NCI-H524 treated with DMSO at 0.1 percent for 48 hours (cell line): Measurements from ENCODE around the gene EHF.

Experiments
- DNase-seq: peaks from one replicate; lab custom pipeline; 2025; lab: John Stamatoyannopoulos, UW

The EHF gene

DNA sequence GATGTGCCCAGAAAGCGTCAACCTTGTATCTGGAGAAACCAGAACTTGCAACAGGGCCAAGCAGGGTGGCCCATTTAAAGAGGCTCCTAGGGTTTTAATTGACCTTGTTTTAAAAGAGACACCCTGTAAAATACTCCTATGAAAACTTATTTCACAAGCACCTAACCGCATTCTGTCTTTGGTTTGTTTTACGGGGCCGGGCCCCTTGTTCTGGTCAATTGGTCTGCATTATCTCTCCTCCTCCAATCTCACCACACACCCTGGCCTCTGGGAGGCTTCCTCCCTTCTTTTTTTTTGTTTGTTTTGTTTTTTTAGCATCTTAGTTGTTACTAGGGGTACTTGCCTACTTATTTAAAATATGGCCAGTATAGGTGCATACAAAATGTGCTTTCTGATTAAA, 4.7 kb downstream of the EHF start:
- DNase-seq, result no peak

DNA sequence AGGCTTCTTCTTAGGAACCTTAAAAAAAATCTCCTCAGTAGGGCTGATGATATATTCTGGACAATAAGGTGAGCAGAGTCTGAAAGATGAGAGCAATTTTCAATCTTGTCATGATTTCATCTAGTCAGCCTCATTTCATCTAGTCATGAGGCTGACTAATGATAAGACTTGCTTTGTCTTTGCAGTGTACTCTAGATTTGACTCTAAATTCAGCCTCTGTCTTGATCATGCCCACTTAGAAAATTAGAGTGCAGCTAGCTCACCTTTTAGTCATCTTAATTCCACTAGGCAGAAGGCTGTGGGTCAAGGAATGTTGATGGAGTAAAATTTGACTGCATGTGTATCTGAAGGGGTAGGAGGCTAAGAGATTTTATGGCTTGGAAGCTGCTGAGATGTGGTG, 5.5 kb downstream of the EHF start:
- no peak for DNase-seq

DNA sequence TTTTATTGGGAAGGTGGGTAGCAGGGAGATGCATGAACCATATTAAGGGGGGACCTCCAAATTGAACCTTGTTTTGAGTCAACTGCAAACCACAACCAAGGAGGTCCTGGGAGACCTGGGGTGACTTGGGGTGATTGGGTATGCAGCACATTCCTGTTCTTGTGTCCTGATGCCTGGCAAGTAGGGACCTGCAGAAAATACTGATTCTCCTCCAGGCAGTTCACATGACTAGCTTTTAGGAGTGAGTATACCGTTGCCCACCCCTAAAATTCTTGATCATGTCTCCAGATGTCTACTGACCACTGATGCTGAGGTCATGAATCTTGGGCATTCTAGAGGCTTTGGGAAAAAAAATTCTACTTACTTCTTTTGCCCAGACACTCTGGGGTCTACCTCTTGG, 6.3 kb downstream of the EHF start:
- no peak for DNase-seq

DNA sequence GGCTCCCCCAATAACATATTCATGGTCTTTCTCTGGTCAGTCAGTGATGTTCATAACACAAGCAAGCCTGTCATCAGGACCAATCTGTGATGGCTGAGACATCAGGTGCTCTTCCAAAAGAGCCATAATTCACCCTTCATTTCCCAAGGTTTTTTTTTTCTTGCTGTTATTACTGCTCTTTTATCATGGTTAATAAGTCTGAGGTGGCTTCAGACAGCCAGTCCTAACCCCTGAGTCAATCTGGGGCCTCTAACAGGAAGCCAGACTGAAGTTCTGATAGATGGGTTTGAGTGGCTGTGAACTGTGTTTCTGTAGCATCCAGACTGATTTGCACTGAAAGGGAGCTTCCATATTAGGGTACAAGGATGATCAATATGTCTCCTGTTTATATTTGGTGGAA, 8.8 kb downstream of the EHF start:
- no peak for DNase-seq

DNA sequence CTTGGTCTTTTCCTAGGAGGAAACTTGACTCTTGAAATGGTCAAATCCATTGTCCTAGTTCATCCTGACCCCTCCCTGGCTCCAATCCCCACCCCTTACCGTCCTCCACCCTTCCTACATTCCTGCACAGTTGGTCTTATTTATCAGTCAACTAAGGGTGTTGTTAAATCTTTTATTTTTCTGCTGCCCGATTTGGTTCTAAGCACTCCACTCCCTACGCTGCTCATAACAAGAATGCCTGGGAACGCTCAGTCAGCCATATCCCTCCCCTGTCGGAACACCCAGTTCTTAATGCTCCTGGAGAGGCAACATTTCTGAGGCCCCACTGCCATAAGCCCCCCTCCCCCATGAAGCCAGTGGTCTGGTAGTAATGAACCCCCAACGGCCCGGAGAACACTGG, 9.7 kb downstream of the EHF start:
- DNase-seq, result no peak

DNA sequence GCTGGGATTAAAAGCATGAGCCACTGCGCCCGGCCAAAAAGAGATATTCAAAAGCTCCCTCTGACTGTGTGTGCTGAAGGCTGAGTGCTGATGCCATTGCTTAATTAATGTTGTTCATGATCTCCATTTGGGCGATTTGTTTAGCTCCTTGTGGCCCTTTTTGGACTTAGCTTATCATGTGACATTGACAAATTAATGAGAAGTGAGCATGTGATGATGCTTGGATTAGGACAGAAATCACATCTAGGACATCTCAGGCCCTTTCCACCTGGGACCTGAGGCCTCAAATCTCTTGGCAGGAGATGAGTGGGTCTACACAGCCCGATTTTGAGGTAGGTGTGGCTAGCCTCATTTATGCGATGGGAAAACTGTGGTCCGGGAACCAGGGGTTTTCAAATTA, 10.4 kb downstream of the EHF start:
- DNase-seq, result no peak

DNA sequence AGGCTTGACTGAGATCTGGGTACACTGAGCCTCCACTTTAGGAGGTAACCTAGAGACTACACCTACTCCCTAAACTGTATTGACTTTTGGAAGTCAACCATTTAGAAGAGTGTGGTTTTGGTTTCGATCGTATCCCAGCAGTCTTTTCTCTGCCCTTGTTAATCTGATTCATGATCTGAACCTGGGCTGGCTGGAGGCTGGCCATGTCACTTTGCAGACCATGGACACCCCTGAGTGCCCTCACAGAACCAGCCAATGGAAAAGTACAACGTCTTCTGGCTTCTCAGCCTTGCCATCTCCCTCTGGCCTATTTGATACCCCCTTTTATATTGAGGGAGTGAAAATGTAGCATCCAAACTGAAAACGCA, 10.8 kb downstream of the EHF start:
- no peak for DNase-seq

DNA sequence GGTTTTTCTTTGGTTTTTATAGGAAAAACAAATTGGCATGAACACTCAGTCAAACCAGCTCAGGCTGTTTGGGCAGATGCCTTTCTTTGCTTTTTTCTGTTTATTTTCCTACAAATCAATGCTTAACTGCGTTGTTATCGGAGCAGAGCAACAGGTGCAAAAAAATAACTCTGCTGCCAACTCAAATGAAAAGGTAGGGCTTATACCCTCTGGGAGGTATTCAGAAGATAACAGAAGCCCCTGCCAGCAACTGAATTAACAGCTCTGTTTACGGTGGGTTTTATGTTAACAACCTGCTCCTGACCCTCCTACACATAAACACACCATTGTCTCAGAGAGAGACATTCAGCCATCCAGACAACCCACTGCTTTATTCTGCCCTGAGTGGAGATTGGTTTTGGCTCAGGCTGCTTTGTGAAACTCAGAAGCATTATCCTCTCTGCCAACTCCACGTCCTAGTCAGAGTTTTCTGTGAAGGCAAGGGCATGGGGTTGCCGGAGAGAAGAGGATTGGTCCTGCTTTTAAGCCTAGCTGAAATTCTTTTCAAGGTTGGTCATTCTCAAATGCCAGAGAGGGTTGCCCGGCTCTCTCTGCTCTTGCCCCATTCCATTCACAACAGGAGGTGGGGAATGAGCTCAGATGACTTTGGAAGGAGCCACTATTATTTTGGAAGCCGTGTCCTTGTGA, 11.4 kb downstream of the EHF start:
- DNase-seq, result no peak

DNA sequence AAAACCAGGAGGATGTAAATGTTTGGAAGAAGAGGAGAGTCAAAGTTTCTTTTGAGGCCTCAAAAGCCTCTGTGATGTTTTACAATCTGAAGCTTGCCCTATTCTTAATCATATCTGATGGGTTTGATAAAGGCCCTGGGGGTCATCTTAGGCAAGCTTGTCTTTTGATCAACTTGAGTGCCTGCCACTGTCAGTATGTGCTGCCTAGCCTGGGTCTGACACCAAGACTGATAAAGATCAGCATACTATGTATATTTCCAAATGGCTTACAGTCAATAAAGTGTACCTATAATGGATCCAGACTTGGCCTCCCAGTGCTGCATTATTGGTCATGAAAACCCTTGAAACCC, 12.7 kb downstream of the EHF start:
- DNase-seq, result no peak

DNA sequence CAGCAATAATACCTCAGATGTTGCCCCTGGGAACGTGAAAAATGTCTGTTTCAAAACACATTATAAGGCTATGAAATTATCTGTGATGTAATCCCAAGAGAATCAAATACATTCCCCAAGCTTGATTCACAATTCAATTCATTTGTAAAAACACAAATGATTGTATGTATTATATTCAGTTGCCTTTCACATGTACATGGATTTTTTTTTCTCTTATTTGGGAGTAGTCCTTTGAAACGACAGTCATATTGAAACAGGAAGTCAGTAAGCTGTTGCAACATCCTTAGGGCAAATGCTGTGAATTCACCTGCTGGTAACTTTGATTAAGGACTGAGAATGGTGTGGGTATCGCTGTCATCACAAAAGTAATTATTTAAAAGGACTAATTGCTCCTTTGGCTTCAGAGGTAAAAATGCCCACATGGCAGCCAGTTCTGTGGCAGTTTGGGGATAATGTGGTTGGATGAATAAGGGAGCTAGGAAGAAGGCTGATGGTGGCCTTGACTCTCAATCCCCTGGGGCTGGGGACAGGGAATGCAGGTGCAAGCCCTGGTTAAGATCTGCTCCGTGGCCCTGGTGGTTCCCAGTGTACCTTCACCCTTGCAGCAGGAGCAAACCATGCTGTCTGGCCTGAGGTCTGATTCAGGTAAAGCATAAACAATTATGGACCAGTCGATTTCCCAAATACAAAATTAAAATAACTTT, 13.2 kb downstream of the EHF start:
- DNase-seq, result no peak

DNA sequence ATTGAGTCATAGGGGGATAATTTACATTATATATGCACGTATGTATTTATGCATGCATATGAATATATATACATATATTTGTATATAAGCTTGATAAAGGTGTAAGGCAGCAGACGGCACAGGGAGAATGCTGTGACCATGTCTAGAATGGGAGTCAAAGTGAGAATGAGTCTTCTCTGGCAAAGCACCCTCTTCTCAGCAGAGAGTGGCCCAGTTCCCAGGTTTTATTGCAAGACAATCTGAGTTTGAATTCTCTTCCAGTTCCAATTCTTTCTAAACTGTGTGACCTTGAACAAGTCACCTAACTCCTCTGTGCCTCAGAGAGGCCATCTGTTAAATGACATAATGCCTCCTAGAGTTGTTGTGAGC, 13.8 kb downstream of the EHF start:
- no peak for DNase-seq

DNA sequence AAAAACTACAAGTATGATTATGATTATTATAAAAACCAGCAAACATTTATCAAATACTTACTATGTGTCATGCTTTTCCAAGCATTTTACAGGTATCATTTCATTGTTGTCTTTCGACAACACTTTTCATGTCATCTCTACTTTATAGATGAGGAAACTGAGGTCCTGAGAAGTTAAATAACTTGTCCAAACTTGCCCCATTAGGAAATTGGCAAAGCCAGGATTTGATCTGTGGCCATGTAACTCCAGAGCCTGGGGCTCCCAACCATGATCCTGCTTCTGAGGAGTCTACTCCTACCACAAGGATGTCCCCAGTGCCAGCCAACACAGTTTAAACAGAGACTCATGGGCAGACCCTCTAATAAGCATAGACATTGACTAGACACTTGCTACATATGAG, 15.2 kb downstream of the EHF start:
- DNase-seq, result no peak

DNA sequence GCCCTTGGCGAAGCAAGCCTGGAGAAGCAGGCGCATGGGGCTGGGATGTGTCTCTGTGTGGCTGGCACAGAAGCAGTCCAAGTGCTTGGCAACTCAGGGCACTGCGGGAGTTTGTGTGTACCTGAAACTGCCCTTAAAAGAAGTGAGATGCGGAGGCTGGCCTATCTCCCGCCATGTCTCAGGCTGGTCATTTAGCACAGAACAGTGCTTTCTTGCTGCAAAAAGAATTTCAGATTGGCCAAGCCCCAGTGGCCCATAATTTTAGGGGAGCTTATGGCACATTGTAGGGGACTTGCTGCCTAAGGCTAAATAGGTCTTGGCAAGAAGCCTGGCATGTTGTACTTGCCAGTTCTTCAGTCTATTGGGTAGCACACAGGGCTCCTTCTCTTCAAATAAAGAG, 16.4 kb downstream of the EHF start:
- DNase-seq, result no peak

DNA sequence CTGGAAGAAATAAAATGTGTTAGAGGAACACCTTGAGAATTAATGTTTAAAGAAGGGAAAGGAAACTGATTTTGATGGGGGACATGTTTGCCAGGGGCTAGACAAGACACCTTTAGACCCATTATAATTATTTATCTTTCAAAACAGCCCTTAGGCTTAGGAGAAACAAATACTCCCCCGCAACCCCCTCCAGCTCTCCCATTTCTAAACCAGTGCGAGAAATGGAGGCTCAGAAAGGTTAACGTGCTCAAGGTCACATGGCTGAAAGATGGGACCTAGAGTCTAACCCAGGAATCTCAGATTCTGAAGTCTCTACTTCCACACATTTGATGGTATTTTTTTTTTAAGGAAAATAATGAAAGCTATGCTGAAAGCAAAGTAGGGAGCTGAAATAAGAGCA, 18.0 kb downstream of the EHF start:
- DNase-seq, result no peak

DNA sequence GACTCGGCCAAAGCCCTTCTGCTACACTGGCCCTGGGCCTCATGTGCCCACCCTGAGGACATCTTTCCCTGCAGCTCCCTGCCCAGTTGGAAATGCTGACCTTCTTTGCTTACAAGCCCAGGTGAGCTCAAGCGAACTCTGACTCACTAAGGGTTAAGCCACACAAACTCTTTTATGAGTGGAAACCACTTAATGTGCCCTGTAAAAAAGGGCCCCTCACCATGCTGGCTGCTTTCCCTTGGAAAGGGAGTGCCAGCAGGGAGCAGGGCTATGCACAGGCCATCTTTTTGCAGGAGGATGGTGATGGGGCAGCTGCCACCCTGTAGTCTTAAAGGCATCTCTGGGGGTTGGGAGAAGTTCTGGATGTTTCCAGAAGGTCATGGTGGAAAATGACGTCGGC, 18.7 kb downstream of the EHF start:
- no peak for DNase-seq

DNA sequence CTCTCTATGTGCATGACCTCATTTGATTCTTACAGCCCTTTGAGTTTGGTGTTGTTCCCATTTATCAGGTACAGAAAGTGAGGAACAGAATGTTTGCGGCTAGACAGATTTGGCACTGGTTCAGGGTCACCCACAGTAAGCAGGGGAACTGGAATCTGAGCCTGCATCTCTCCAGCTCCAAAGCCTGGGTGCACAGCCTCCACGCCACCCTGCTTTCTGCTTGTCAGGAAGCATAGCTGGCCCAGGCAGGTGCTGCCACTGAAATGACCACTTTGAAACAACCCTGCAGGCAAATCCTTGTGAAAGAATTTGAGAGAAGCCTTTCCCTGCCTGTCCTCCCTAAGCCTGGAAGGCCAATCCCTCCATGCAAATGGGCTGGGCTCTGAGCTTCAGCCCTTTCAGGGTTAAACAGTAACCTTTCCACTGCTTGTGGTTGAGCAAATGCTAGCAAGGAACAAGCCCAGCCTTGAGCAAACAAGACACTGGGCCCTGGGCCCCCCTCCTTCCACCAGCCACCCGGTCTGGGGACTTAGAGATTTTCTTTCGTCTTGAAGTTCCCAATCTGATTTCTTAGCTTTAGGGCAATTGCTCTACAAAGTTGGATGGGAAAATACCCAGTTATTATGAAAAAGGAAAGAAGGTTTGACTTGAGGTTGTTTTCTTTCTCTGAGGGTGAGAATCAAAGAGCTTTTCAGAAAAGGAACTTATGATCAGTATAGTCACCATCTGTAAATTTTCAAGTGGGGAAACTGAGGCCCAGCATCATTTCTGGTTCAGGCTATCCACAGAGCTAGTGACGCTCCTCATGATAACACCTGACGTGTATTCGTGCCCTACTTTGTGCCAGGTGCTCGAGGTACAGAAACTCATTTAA, 19.4 kb downstream of the EHF start:
- DNase-seq, result no peak

DNA sequence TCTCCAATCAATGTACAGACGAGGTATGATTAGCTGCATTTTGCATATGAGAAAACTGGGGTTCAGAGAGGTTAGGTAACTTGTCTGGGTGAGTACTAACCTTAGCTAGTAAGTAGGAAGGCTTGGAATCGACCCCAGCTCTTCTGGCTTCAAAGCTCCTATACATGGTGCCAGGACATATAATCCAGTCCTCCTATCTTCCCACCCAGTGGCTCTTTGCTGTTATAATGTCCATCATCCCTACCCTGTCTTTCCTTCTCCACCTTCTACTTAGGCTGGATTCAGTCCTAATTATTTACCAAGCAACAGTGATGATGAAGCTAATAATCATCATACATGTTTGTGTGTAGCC, 20.0 kb downstream of the EHF start:
- no peak for DNase-seq

DNA sequence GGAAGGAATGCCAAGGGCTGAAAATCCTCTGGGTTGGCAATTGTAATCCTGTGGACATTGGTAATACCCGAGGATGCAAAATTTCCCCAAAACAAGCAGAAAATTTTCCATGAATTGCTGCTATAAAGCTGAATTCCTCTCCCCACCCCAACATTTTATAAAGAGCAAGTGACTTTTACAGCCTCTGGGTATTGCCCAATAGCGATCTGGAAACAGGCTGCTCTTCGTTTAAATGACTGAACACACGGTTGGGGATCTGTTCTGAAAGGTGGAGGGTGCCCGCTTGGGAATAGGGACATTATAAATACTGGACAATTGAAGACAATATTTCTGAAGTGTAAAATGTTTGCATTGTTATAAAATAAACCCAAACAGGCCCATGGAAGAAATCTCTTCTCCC, 20.6 kb downstream of the EHF start:
- no peak for DNase-seq

DNA sequence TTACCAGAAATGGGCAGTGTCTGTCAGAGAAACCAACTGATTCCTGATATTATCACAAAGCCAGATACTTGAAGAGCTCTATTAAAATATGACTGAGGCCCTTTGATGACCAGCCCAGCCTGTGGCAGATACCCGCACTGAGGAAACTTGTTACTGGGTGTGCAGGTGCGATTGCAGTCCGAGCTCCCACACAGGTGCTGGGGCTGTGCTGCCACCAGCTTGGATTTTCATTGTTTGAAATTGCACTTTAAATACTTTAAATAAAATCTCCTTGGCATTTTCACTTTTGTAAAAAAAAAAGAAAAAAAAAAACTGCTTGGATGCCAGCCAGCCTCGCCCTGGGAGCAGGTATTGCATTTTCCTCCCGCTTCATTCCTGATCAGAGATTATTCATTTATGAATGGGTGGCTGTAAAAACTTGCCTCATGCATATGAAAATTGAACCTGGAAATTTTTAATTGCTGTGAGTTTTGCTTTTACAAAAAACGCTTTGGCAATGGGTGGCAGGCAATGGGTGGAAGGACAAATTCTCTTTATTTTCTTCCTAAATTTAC, 21.2 kb downstream of the EHF start:
- no peak for DNase-seq

DNA sequence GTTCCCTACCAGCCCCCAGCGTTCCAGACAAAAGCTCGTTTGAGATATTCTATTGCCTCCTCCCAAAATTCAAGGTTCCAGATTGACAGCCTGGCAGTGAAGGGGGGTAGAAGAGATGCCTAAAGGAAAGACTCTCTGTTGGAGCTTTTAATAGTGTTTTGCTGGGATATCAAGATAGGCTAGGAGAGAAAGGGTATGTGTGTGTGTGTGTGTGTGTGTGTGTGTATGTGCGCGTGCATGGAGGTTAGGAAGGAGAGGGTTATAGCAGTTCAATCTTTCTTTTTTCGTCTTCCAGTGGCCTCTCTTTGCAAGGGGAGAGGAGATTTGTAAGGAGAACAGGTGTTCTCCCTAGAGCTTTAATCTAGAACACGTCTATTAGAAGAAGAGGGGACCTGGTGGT, 22.0 kb downstream of the EHF start:
- no peak for DNase-seq

DNA sequence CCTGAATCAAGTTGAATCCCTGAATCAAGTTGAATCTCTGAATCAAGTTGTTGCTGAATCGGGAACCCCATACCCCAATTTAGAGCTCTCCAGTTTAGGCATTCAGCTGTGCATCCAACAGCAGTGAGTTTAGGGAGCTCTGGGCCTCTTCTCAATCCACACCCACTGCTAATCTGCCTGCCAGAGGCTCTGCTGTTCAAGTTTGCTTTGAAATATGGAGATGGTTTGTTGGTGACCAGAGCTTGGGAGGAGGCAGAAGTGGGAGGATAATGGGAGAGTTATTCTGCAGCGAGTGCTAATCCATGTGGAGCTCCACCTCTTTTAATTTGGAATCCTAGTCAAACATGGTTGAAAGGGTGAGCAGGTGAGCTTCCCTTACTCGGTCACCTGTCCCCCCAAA, 22.4 kb downstream of the EHF start:
- DNase-seq, result no peak

DNA sequence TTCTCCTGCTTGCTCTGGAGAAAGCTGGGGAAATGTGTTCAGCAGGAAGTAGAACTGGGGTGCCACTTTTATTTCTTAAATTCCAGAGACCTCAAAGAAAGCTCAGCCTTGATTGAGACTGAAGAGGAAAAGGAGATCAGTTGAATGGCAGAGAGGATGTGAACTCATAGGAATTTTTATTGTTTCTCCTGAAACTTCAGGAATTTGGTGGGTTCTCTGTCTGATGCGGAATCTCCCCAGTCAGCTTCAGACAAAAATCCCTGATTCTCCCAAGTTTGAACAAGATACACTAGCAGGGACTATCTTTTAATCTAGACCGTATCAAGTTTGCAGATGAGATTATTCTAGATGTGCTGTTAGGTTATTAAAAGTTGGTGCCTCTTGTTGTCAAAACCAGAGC, 23.0 kb downstream of the EHF start:
- no peak for DNase-seq

DNA sequence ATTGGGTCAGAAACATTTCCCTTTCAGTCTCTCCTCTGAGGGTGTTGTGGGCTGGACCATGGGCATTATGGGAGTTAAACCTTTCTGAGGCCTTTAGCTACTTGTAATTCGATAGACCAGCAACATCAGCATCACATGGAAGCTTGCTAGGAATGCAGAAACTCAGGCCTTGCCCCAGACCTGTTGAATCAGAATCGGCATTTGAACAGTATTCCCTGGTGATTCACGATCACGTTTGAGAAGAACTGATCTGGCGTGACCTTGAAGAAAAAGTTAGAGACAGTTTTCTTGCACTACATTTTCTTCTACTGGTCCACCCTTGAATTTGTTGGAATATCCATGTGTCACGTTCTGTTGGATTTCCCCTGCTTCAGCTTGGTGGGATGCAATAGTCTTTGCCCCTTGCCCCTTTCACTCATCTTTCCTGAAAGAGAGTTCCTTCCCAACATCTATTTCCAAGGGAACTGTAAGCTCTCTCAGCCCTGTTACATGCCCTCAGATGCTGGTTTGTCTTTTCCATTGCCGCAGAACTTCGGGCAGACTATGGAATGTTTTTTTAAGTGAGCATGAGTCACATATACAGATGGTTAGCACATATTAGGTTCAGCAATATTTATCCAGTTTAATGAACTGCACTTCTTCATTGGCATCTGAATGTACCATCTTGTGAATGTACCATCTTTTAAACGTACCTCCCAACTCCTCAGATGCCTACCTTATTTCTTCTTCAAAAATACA, 23.9 kb downstream of the EHF start:
- no peak for DNase-seq
